ENCODE data around the gene MATN3. TPM values are rescaled to one million over a fixed set of nuclear protein-coding genes. Genes with fewer than 3 reads are reported as not detected.
A peak's percentile ranks its signal among the peaks of the same experiment; 100 is the strongest.

Gene MATN3
- 2.2 TPM for polyA plus RNA-seq (2013, experiment 1 of 4)
- polyA plus RNA-seq (2013, experiment 2 of 4) = 2.8 TPM
- polyA plus RNA-seq (2013, experiment 3 of 4) = 2.3 TPM
- 2.5 TPM for polyA plus RNA-seq (2013, experiment 4 of 4)

- H3K9me3 ChIP-seq (ENCODE audit: control insufficient read depth, low read length) = no peaks in the 10 kb centered on the region
- peaks cover 44% of the 10 kb centered on the region for H3K27me3 ChIP-seq (ENCODE audit: control insufficient read depth, insufficient read depth, low read length, poor library complexity, severe bottlenecking)
- H3K4me1 ChIP-seq (ENCODE audit: control insufficient read depth, insufficient read depth, low read length) = peaks cover 15% of the 10 kb centered on the region
- H3K27ac ChIP-seq (ENCODE audit: insufficient read depth, low read depth, low read length, poor library complexity, severe bottlenecking) = peak within 1 kb of the TSS; percentile 44
- WGBS, 2 experiments = 1% methylated on average over 87 of the region's 87 CpGs
- H3K4me3 ChIP-seq (ENCODE audit: insufficient read depth, low read depth, low read length) = peak within 1 kb of the TSS; percentile 39
- H3K36me3 ChIP-seq (ENCODE audit: control insufficient read depth, insufficient read depth, low read length) = no peaks in the 10 kb centered on the region
Observed at GRCh38 chr2:20012282-20013125, at the start of gene MATN3. Gene MATN3, minus strand, starts transcription at chr2:20012668. Its CDS starts 37 bp downstream, at chr2:20012631.

GRCh38 chr2:20061940-20062339, 49.5 kb upstream of the MATN3 start:
- H3K27ac ChIP-seq (ENCODE audit: insufficient read depth, low read depth, low read length, poor library complexity, severe bottlenecking) = no peak overlapping the region
- H3K27me3 ChIP-seq (ENCODE audit: control insufficient read depth, insufficient read depth, low read length, poor library complexity, severe bottlenecking) = no peaks in the 10 kb centered on the region
- 95 to 96% methylated on average over 5 of the region's 5 CpGs for WGBS, 2 experiments
- H3K4me1 ChIP-seq (ENCODE audit: control insufficient read depth, insufficient read depth, low read length) = no peaks in the 10 kb centered on the region
- no peaks in the 10 kb centered on the region for H3K9me3 ChIP-seq (ENCODE audit: control insufficient read depth, low read length)
- no peak overlapping the region for H3K4me3 ChIP-seq (ENCODE audit: insufficient read depth, low read depth, low read length)
- no peaks in the 10 kb centered on the region for H3K36me3 ChIP-seq (ENCODE audit: control insufficient read depth, insufficient read depth, low read length)

GRCh38 chr2:20061476-20061875, 49.0 kb upstream of the MATN3 start:
- H3K4me3 ChIP-seq (ENCODE audit: insufficient read depth, low read depth, low read length) = no peak overlapping the region
- H3K4me1 ChIP-seq (ENCODE audit: control insufficient read depth, insufficient read depth, low read length) = no peaks in the 10 kb centered on the region
- no peaks in the 10 kb centered on the region for H3K9me3 ChIP-seq (ENCODE audit: control insufficient read depth, low read length)
- H3K27me3 ChIP-seq (ENCODE audit: control insufficient read depth, insufficient read depth, low read length, poor library complexity, severe bottlenecking) = no peaks in the 10 kb centered on the region
- 91 to 96% methylated on average over 2 to 3 of the region's 3 CpGs for WGBS, 2 experiments
- no peak overlapping the region for H3K27ac ChIP-seq (ENCODE audit: insufficient read depth, low read depth, low read length, poor library complexity, severe bottlenecking)
- H3K36me3 ChIP-seq (ENCODE audit: control insufficient read depth, insufficient read depth, low read length) = no peaks in the 10 kb centered on the region

GRCh38 chr2:20060106-20060505, 47.6 kb upstream of the MATN3 start:
- Histone ChIP-seq H3K36me3 (ENCODE audit: control insufficient read depth, insufficient read depth, low read length) (no peaks in the 10 kb centered on the region), H3K4me1 (ENCODE audit: control insufficient read depth, insufficient read depth, low read length) (no peaks in the 10 kb centered on the region), H3K4me3 (ENCODE audit: insufficient read depth, low read depth, low read length) (no peak overlapping the region), H3K9me3 (ENCODE audit: control insufficient read depth, low read length) (no peaks in the 10 kb centered on the region), H3K27ac (ENCODE audit: insufficient read depth, low read depth, low read length, poor library complexity, severe bottlenecking) (no peak overlapping the region), H3K27me3 (ENCODE audit: control insufficient read depth, insufficient read depth, low read length, poor library complexity, severe bottlenecking) (no peaks in the 10 kb centered on the region)
- 100% methylated on average over 1 of the region's 1 CpG; no CpG with 5 or more reads in 1 of the 2 experiments for WGBS, 2 experiments

- Histone ChIP-seq H3K27ac (ENCODE audit: insufficient read depth, low read depth, low read length, poor library complexity, severe bottlenecking) (no peak overlapping the region), H3K4me1 (ENCODE audit: control insufficient read depth, insufficient read depth, low read length) (no peaks in the 10 kb centered on the region), H3K27me3 (ENCODE audit: control insufficient read depth, insufficient read depth, low read length, poor library complexity, severe bottlenecking) (no peaks in the 10 kb centered on the region), H3K9me3 (ENCODE audit: control insufficient read depth, low read length) (no peaks in the 10 kb centered on the region), H3K36me3 (ENCODE audit: control insufficient read depth, insufficient read depth, low read length) (no peaks in the 10 kb centered on the region), H3K4me3 (ENCODE audit: insufficient read depth, low read depth, low read length) (no peak overlapping the region)
- no CpG with 5 or more reads among the region's 1 CpG for WGBS, 2 experiments
Observed at GRCh38 chr2:20057268-20057667, 44.8 kb upstream of the MATN3 start.

GRCh38 chr2:20054931-20055330, 42.5 kb upstream of the MATN3 start:
- Histone ChIP-seq H3K4me3 (ENCODE audit: insufficient read depth, low read depth, low read length) (no peak overlapping the region), H3K4me1 (ENCODE audit: control insufficient read depth, insufficient read depth, low read length) (no peaks in the 10 kb centered on the region), H3K9me3 (ENCODE audit: control insufficient read depth, low read length) (no peaks in the 10 kb centered on the region), H3K27me3 (ENCODE audit: control insufficient read depth, insufficient read depth, low read length, poor library complexity, severe bottlenecking) (no peaks in the 10 kb centered on the region), H3K36me3 (ENCODE audit: control insufficient read depth, insufficient read depth, low read length) (no peaks in the 10 kb centered on the region), H3K27ac (ENCODE audit: insufficient read depth, low read depth, low read length, poor library complexity, severe bottlenecking) (no peak overlapping the region)
- WGBS, 2 experiments = 86 to 100% methylated on average over 1 to 2 of the region's 3 CpGs

GRCh38 chr2:20054119-20054518, 41.7 kb upstream of the MATN3 start:
- Histone ChIP-seq H3K36me3 (ENCODE audit: control insufficient read depth, insufficient read depth, low read length) (no peaks in the 10 kb centered on the region), H3K4me1 (ENCODE audit: control insufficient read depth, insufficient read depth, low read length) (no peaks in the 10 kb centered on the region), H3K9me3 (ENCODE audit: control insufficient read depth, low read length) (no peaks in the 10 kb centered on the region), H3K27ac (ENCODE audit: insufficient read depth, low read depth, low read length, poor library complexity, severe bottlenecking) (no peak overlapping the region), H3K4me3 (ENCODE audit: insufficient read depth, low read depth, low read length) (no peak overlapping the region), H3K27me3 (ENCODE audit: control insufficient read depth, insufficient read depth, low read length, poor library complexity, severe bottlenecking) (no peaks in the 10 kb centered on the region)
- WGBS, 2 experiments = 90 to 94% methylated on average over 6 of the region's 6 CpGs

- no peaks in the 10 kb centered on the region for H3K27me3 ChIP-seq (ENCODE audit: control insufficient read depth, insufficient read depth, low read length, poor library complexity, severe bottlenecking)
- no peaks in the 10 kb centered on the region for H3K36me3 ChIP-seq (ENCODE audit: control insufficient read depth, insufficient read depth, low read length)
- 66 to 72% methylated on average over 5 of the region's 5 CpGs for WGBS, 2 experiments
- H3K4me1 ChIP-seq (ENCODE audit: control insufficient read depth, insufficient read depth, low read length) = no peaks in the 10 kb centered on the region
- H3K4me3 ChIP-seq (ENCODE audit: insufficient read depth, low read depth, low read length) = peak overlapping the region; percentile 83
- H3K27ac ChIP-seq (ENCODE audit: insufficient read depth, low read depth, low read length, poor library complexity, severe bottlenecking) = no peak overlapping the region
- H3K9me3 ChIP-seq (ENCODE audit: control insufficient read depth, low read length) = no peaks in the 10 kb centered on the region
Observed at GRCh38 chr2:20052861-20053281, 40.4 kb upstream of the MATN3 start.

- peak overlapping the region; percentile 93 for H3K27ac ChIP-seq (ENCODE audit: insufficient read depth, low read depth, low read length, poor library complexity, severe bottlenecking)
- H3K4me1 ChIP-seq (ENCODE audit: control insufficient read depth, insufficient read depth, low read length) = no peaks in the 10 kb centered on the region
- 1 to 3% methylated on average over 9 to 10 of the region's 10 CpGs for WGBS, 2 experiments
- H3K36me3 ChIP-seq (ENCODE audit: control insufficient read depth, insufficient read depth, low read length) = no peaks in the 10 kb centered on the region
- H3K9me3 ChIP-seq (ENCODE audit: control insufficient read depth, low read length) = no peaks in the 10 kb centered on the region
- no peaks in the 10 kb centered on the region for H3K27me3 ChIP-seq (ENCODE audit: control insufficient read depth, insufficient read depth, low read length, poor library complexity, severe bottlenecking)
- H3K4me3 ChIP-seq (ENCODE audit: insufficient read depth, low read depth, low read length) = peak overlapping the region; percentile 83
Observed at GRCh38 chr2:20052229-20052851, 39.9 kb upstream of the MATN3 start.

- Histone ChIP-seq H3K36me3 (ENCODE audit: control insufficient read depth, insufficient read depth, low read length) (no peaks in the 10 kb centered on the region), H3K4me3 (ENCODE audit: insufficient read depth, low read depth, low read length) (peak within 1 kb of the TSS; percentile 83), H3K4me1 (ENCODE audit: control insufficient read depth, insufficient read depth, low read length) (no peaks in the 10 kb centered on the region), H3K9me3 (ENCODE audit: control insufficient read depth, low read length) (no peaks in the 10 kb centered on the region), H3K27ac (ENCODE audit: insufficient read depth, low read depth, low read length, poor library complexity, severe bottlenecking) (peak within 1 kb of the TSS; percentile 93), H3K27me3 (ENCODE audit: control insufficient read depth, insufficient read depth, low read length, poor library complexity, severe bottlenecking) (no peaks in the 10 kb centered on the region)
- 0 to 1% methylated on average over 45 of the region's 45 CpGs for WGBS, 2 experiments
Observed at GRCh38 chr2:20051532-20052228, 39.2 kb upstream of the MATN3 start, which contains the start of gene LAPTM4A. Gene LAPTM4A, minus strand, starts transcription at chr2:20051628. Its CDS starts 108 bp downstream, at chr2:20051520.

All from ectodermal cell (in vitro differentiated cells).